Activated CD4-positive, alpha-beta T cell treated with anti-CD3 and anti-CD28 coated beads, Interleukin-2, amount 50 U/mL, for 24 hours (primary cell): ENCODE results near the gene XCL1.
"Not testable (repeated sequence)": the region's sequence is repeated elsewhere in the genome, so short reads cannot be mapped to it uniquely, and the experiment has no call there.

Experiments
- DNase-seq, 2 donors: peaks; one replicate each; pipeline ENCODE4 v3.0.0-alpha.2; 2020; ENCODE audit warnings: low read depth in 1 of 2, low spot score in 1 of 2

Gene XCL1

GRCh38 chr1:168567007-168567406, 9.4 kb upstream of the XCL1 start:
- DNase-seq: no peak

- DNase-seq: no peak
These were observed 8.8 kb upstream of the XCL1 start for GRCh38 chr1:168567568-168567967.

GRCh38 chr1:168568346-168568745, 8.1 kb upstream of the XCL1 start:
- no peak for DNase-seq

GRCh38 chr1:168570652-168571051, 5.8 kb upstream of the XCL1 start:
- no peak for DNase-seq

- DNase-seq: no peak
These were observed 3.8 kb upstream of the XCL1 start for GRCh38 chr1:168572633-168573032.

GRCh38 chr1:168574234-168574633, 2.2 kb upstream of the XCL1 start:
- DNase-seq: peak in 1 of 2 donors; percentile 10

GRCh38 chr1:168578531-168579185, 2.3 kb downstream of the XCL1 start:
- DNase-seq: not testable (repeated sequence)

GRCh38 chr1:168580290-168580689, 3.9 kb downstream of the XCL1 start:
- not testable (repeated sequence) for DNase-seq

- not testable (repeated sequence) for DNase-seq
These were observed 4.6 kb downstream of the XCL1 start for GRCh38 chr1:168580991-168581390.

GRCh38 chr1:168581817-168582572, 5.6 kb downstream of the XCL1 start:
- DNase-seq: no peak

GRCh38 chr1:168582688-168583336, 6.4 kb downstream of the XCL1 start:
- DNase-seq: no peak

- DNase-seq: no peak
These were observed 7.2 kb downstream of the XCL1 start for GRCh38 chr1:168583571-168583970.

GRCh38 chr1:168585191-168585590, 8.8 kb downstream of the XCL1 start:
- DNase-seq: no peak

- DNase-seq: no peak
These were observed 9.5 kb downstream of the XCL1 start for GRCh38 chr1:168585937-168586336.

GRCh38 chr1:168589167-168589566, 12.8 kb downstream of the XCL1 start:
- DNase-seq: no peak

- DNase-seq: no peak
These were observed 14.7 kb downstream of the XCL1 start for GRCh38 chr1:168591066-168591465.

GRCh38 chr1:168591641-168592250, 15.3 kb downstream of the XCL1 start:
- DNase-seq: no peak

- not testable (repeated sequence) for DNase-seq
These were observed 19.0 kb downstream of the XCL1 start for GRCh38 chr1:168595403-168595802.

- DNase-seq: no peak
These were observed 21.7 kb downstream of the XCL1 start for GRCh38 chr1:168598125-168598524.

- DNase-seq: no peak
These were observed 22.5 kb downstream of the XCL1 start for GRCh38 chr1:168598892-168599291.

GRCh38 chr1:168599641-168600040, 23.2 kb downstream of the XCL1 start:
- DNase-seq: no peak

GRCh38 chr1:168601051-168601450, 24.6 kb downstream of the XCL1 start:
- DNase-seq: no peak
